HG03571 (cell line): ENCODE data around the gene ARHGAP8.

Source experiments
- ATAC-seq: cut with Tn5 transposase; IDR thresholded peaks from one replicate; pipeline ENCODE4 v1.9.1; 2021; ENCODE audit not compliant: unreplicated experiment

Gene ARHGAP8

GRCh38 chr22:44752285-44753188 lies at the start of gene ARHGAP8:
Gene ARHGAP8, plus strand, starts transcription at chr22:44752575. Its CDS starts 33,953 bp downstream, at chr22:44786528.
- no peak for ATAC-seq

GRCh38 chr22:44703255-44703870 lies 49.0 kb upstream of the ARHGAP8 start:
- ATAC-seq = no peak

GRCh38 chr22:44704159-44705021 lies 48.0 kb upstream of the ARHGAP8 start:
- no peak for ATAC-seq

- ATAC-seq = no peak
These were observed 47.4 kb upstream of the ARHGAP8 start for GRCh38 chr22:44705022-44705297.

GRCh38 chr22:44706488-44706887 lies 45.9 kb upstream of the ARHGAP8 start:
- ATAC-seq = no peak

GRCh38 chr22:44707178-44707577 lies 45.2 kb upstream of the ARHGAP8 start:
- ATAC-seq = no peak

GRCh38 chr22:44707752-44708151 lies 44.6 kb upstream of the ARHGAP8 start:
- ATAC-seq = no peak

- ATAC-seq = no peak
These were observed 42.4 kb upstream of the ARHGAP8 start for GRCh38 chr22:44709881-44710392.

- no peak for ATAC-seq
These were observed 41.7 kb upstream of the ARHGAP8 start for GRCh38 chr22:44710474-44711240.

GRCh38 chr22:44711241-44711560 lies 41.2 kb upstream of the ARHGAP8 start:
- no peak for ATAC-seq

- ATAC-seq = no peak
These were observed 40.5 kb upstream of the ARHGAP8 start for GRCh38 chr22:44711690-44712555.

- no peak for ATAC-seq
These were observed 39.4 kb upstream of the ARHGAP8 start for GRCh38 chr22:44712962-44713361.

- no peak for ATAC-seq
These were observed 37.5 kb upstream of the ARHGAP8 start for GRCh38 chr22:44714703-44715350.

GRCh38 chr22:44718418-44718817 lies 34.0 kb upstream of the ARHGAP8 start:
- ATAC-seq = no peak

GRCh38 chr22:44719586-44720368 lies 32.6 kb upstream of the ARHGAP8 start:
- no peak for ATAC-seq

GRCh38 chr22:44721213-44721612 lies 31.2 kb upstream of the ARHGAP8 start:
- no peak for ATAC-seq

GRCh38 chr22:44722611-44723010 lies 29.8 kb upstream of the ARHGAP8 start:
- no peak for ATAC-seq

- no peak for ATAC-seq
These were observed 28.6 kb upstream of the ARHGAP8 start for GRCh38 chr22:44723801-44724200.

GRCh38 chr22:44724416-44724815 lies 28.0 kb upstream of the ARHGAP8 start:
- ATAC-seq = no peak
